OCI-LY7 (cell line): ENCODE measurements around the gene TRMO. TPM values are rescaled to one million over a fixed set of nuclear protein-coding genes. Genes with fewer than 3 reads are reported as not detected.

Experiments used
- BruUV-seq: library from RNA; stranded (reverse); fragments of 400-500 nt; replicated peaks from 2 replicates; lab custom pipeline; 2021; lab: Mats Ljungman, UMichigan
- CTCF ChIA-PET: fragments of 300-600 bp; sonication (Branson Sonifier 250); formaldehyde crosslinking; loops from one replicate; lab custom pipeline; 2022; ENCODE audit warnings: antibody characterized with exemption; ENCODE audit not compliant: unreplicated experiment; lab: Charles Lee
- POLR2A ChIA-PET: fragments of 300-600 bp; sonication (Branson Sonifier 250); formaldehyde crosslinking; loops from one replicate; lab custom pipeline; 2022; ENCODE audit warnings: antibody characterized with exemption; lab: Charles Lee
- DNase-seq: peaks from one replicate; pipeline ENCODE4 v3.0.0-alpha.2; 2015; ENCODE audit warnings: low spot score
- H2AFZ ChIP-seq: fragments of 200-600 bp; sonication (generic), shearing (Covaris generic); 2 replicates; pipeline ENCODE4 v1.6.1; 2014; ENCODE audit warnings: mild to moderate bottlenecking, antibody characterized with exemption, low read length, moderate library complexity
- H3K27ac ChIP-seq: fragments of 200-600 bp; sonication (generic); 2 replicates; pipeline ENCODE4 v1.5.1; 2014; ENCODE audit warnings: mixed run types, low read depth, mild to moderate bottlenecking, moderate library complexity, low read length, inconsistent platforms; ENCODE audit not compliant: poor library complexity, severe bottlenecking
- H3K36me3 ChIP-seq: fragments of 200-600 bp; sonication (generic); 2 replicates; pipeline ENCODE4 v1.6.1; 2014; ENCODE audit warnings: mild to moderate bottlenecking, antibody characterized with exemption, low read length, moderate library complexity, mixed read lengths; ENCODE audit not compliant: insufficient read depth
- H3K4me1 ChIP-seq: fragments of 200-600 bp; sonication (generic); 2 replicates; pipeline ENCODE4 v1.5.1; 2014; ENCODE audit warnings: mild to moderate bottlenecking, low read length; ENCODE audit not compliant: insufficient read depth, poor library complexity, severe bottlenecking
- H3K4me2 ChIP-seq: fragments of 200-600 bp; sonication (generic); 2 replicates; pipeline ENCODE4 v1.6.1; 2014; ENCODE audit warnings: mild to moderate bottlenecking, low read length
- H3K4me3 ChIP-seq: fragments of 200-600 bp; sonication (generic); 2 replicates; pipeline ENCODE4 v1.5.1; 2014; ENCODE audit warnings: mild to moderate bottlenecking, low read depth, low read length; ENCODE audit not compliant: poor library complexity, severe bottlenecking
- H3K79me2 ChIP-seq: fragments of 200-600 bp; sonication (generic); 2 replicates; pipeline ENCODE4 v1.6.1; 2016; ENCODE audit warnings: low read depth, mild to moderate bottlenecking, low read length, moderate library complexity, mixed read lengths; ENCODE audit not compliant: insufficient read depth
- H3K9me2 ChIP-seq: fragments of 200-600 bp; sonication (generic); 2 replicates; pipeline ENCODE4 v1.6.1; 2016; ENCODE audit warnings: mild to moderate bottlenecking, low read length, mixed read lengths; ENCODE audit not compliant: insufficient read depth
- H3K9me3 ChIP-seq: fragments of 200-600 bp; sonication (generic); 2 replicates; pipeline ENCODE4 v1.6.1; 2014; ENCODE audit warnings: mild to moderate bottlenecking, mixed run types, low read length, mixed read lengths
- H4K20me1 ChIP-seq: fragments of 200-600 bp; sonication (generic); 2 replicates; pipeline ENCODE4 v1.6.1; 2014; ENCODE audit warnings: mild to moderate bottlenecking, antibody characterized with exemption, low read length, moderate library complexity, mixed read lengths; ENCODE audit not compliant: insufficient read depth
- CTCF ChIP-seq: fragments of 200-600 bp; sonication (generic); conservative IDR thresholded peaks from 2 replicates; pipeline ENCODE4 v1.5.1; 2014; ENCODE audit warnings: mild to moderate bottlenecking, antibody characterized with exemption, low read length, moderate library complexity, mixed read lengths
- EZH2phosphoT487 ChIP-seq: fragments of 200-600 bp; sonication (generic); IDR thresholded peaks from 2 replicates; pipeline ENCODE4 v1.6.1; 2018; ENCODE audit warnings: low read depth, borderline replicate concordance, mild to moderate bottlenecking, mixed run types, antibody characterized with exemption, low read length, moderate library complexity, mixed read lengths
- intact Hi-C: fragments of 100-400 bp; cut with micrococcal nuclease; formaldehyde crosslinking; loops from one replicate; pipeline ENCODE4 v1.10.0; 2022; ENCODE audit not compliant: unreplicated experiment
- total RNA-seq, 2 experiments: library from RNA; depleted of rRNA in 1 of 2; stranded (reverse); fragments of >200 nt in 1 of 2; shearing (Covaris generic) in 1 of 2; gene quantifications; 2 replicates each; pipeline ENCODE4 v1.2.3, GENCODE V29; 2014 to 2022

TRMO gene
- total RNA-seq, 2 experiments from 2014 or later = 10.9 to 17.6 TPM

- ChIA-PET POLR2A (no interaction called here), CTCF (no interaction called here)
- BruUV-seq = no TSS peak
- TF ChIP-seq EZH2phosphoT487 = no peak
- TF ChIP-seq CTCF = no peak
- no peak for DNase-seq
- Histone ChIP-seq H3K79me2 (no peaks in the 10 kb centered on the region), H3K27ac (no peak overlapping the region), H3K4me3 (no peak overlapping the region), H3K36me3 (no peaks in the 10 kb centered on the region), H2AFZ (no peak overlapping the region), H3K9me3 (no peaks in the 10 kb centered on the region), H3K4me1 (no peaks in the 10 kb centered on the region), H3K4me2 (no peak overlapping the region), H3K9me2 (no peaks in the 10 kb centered on the region), H4K20me1 (no peaks in the 10 kb centered on the region)
- intact Hi-C loops = no loop called here
Observed at GRCh38 chr9:97857606-97858392, 64.5 kb downstream of the TRMO start.

GRCh38 chr9:97856857-97857605, 65.3 kb downstream of the TRMO start:
- Histone ChIP-seq H2AFZ (no peak overlapping the region), H3K36me3 (no peaks in the 10 kb centered on the region), H4K20me1 (no peaks in the 10 kb centered on the region), H3K27ac (no peak overlapping the region), H3K4me3 (no peak overlapping the region), H3K79me2 (no peaks in the 10 kb centered on the region), H3K9me3 (no peaks in the 10 kb centered on the region), H3K9me2 (no peaks in the 10 kb centered on the region), H3K4me1 (no peaks in the 10 kb centered on the region), H3K4me2 (no peak overlapping the region)
- BruUV-seq = no TSS peak
- ChIA-PET CTCF (no interaction called here), POLR2A (interaction anchor here (0.6 kb wide), 1 partner anchor 73 kb away, joined by 3 read pairs; no protein-coding TSS in a partner anchor)
- DNase-seq = no peak
- TF ChIP-seq CTCF (no peak), EZH2phosphoT487 (no peak)
- intact Hi-C loops = no loop called here
